Ovary (tissue), 9 donors: Measurements from ENCODE around the gene NOBOX. TPM values are rescaled to one million over a fixed set of nuclear protein-coding genes. Genes with fewer than 3 reads are reported as not detected.

Source experiments
- DNase-seq, 5 donors: peaks; one replicate each; pipeline ENCODE4 v3.0.0-alpha.2; 2019 to 2020
- H3K27ac ChIP-seq, 2 donors: fragments of 200-600 bp; one replicate each; pipeline versions ENCODE4 v1.5.1 to v1.8.0; 2019 to 2022
- H3K27me3 ChIP-seq: fragments of 200-600 bp; one replicate; pipeline ENCODE4 v1.8.0; 2022
- H3K36me3 ChIP-seq: fragments of 200-600 bp; sonication (generic); one replicate; pipeline ENCODE4 v1.5.1; 2019
- H3K4me1 ChIP-seq: one replicate; pipeline ENCODE4 v1.8.1; 2013; ENCODE audit warnings: mild to moderate bottlenecking, moderate library complexity; ENCODE audit not compliant: insufficient read depth
- H3K4me3 ChIP-seq: fragments of 200-600 bp; sonication (generic); one replicate; pipeline ENCODE4 v1.5.1; 2017
- H3K9me3 ChIP-seq, 2 donors: fragments of 200-600 bp in 1 of 2; sonication (generic) in 1 of 2; one replicate each; pipeline versions ENCODE4 v1.5.1 to v1.8.1; 2013 to 2019; ENCODE audit warnings: mild to moderate bottlenecking in 1 of 2, moderate library complexity in 1 of 2
- EP300 ChIP-seq: sonication (generic); formaldehyde crosslinking; IDR thresholded peaks from one replicate; pipeline ENCODE4 v1.6.1; 2017; ENCODE audit warnings: antibody characterized with exemption
- POLR2A ChIP-seq: fragments of 450-650 bp; IDR thresholded peaks from one replicate; pipeline ENCODE4 v1.6.1; 2017; ENCODE audit warnings: antibody characterized with exemption, mild to moderate bottlenecking, moderate library complexity
- WGBS, 3 donors: extraction: QIAGEN DNeasy Blood & Tissue Kit in 1 of 3; methylation state at CpG; one replicate each; pipeline versions ENCODE4 v1.1.5 to v1.1.7; 2013 to 2017; 5-methylcytosine and 5-hydroxymethylcytosine counted together
- intact Hi-C, 4 donors: fragments of 100-400 bp; cut with DNase I; formaldehyde crosslinking; loops; one replicate each; pipeline versions ENCODE4 v1.11.0 to v1.15.1; 2022 to 2023
- polyA plus RNA-seq, 2 donors: library from polyadenylated mRNA; stranded (reverse); fragments of 200-250 nt in 1 of 2; fragments of 350-450 nt in 1 of 2; fragmentation: Illumina TruSeq in 1 of 2; extraction: RNeasy Lipid Tissue Mini Kit (QIAGEN cat#74804) in 1 of 2; gene quantifications; one replicate each; pipeline ENCODE4 v1.2.3, GENCODE V29; 2013 to 2014
- total RNA-seq, 7 donors: library from RNA; depleted of rRNA in 2 of 7; stranded (reverse); fragments of >200 nt in 2 of 7; fragmentation: NEBNext Ultra II Directional in 3 of 7; extraction: Animal tissue kit (Norgen Biotek cat#: 25700) in 3 of 7; gene quantifications; one replicate each; pipeline versions ENCODE4 v1.1.0 to v1.2.4, GENCODE V29; 2016 to 2023
- TF ChIP-seq, protein P1 (sequence below), 3 donors: fragments of 450-650 bp in 2 of 3; fragments of 200-600 bp in 1 of 3; IDR thresholded peaks; one replicate each; pipeline versions ENCODE4 v1.5.1 to v1.8.0; 2016 to 2022; ENCODE audit warnings: antibody characterized with exemption in 3 of 3, mild to moderate bottlenecking in 1 of 3
- donor health status: DM: no; HTN: no; CAD: no; lungs with moderate emphysema.
- donor health status: DM: no; HTN: no; CAD: no.
- donor health status: Bipolar disorder and iron deficiency.
- donor health status: DM: yes; HTN: yes; CAD: no.
- donor health status: DM: no; HTN: no; CAD: no.
- donor health status: DM: yes; HTN: yes; CAD: no.

The NOBOX gene
- total and polyA plus RNA-seq, 9 donors: 0.36 TPM; not detected in 8

DNA sequence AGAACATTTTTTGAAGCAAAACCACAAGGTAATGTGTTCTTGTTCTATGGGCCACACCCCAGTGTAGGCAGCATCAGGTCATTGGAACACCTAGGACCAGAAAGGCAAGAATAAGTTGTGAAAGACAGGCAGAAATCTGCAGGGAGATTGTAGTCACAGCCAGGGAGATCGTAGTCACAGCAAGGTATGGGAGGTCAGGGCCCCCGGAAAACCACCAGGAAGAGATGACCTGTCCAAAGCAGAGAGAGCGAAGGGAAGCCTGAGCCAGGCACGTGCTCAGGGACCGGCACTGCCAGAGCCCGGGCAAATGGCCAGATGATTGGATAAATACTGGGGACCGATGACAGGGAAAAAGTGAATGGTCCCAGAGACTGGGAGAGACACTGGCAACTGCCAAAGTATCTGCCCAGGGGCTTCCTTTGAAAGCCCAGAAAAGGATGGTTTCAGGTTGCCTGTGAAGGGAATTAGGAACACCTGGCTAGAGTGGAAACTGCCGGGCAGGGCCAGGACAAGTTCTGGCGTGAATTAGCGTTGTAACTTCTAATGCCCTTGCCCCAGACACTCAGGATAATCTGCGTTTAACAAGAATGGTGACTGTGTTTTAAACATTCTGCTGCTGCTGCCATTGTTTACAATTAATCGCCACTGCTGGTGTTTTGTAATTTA is 3.9 kb upstream of the NOBOX start:
- 35 to 51% (median 43%) methylated on average over 12 of the region's 12 CpGs for WGBS, 3 donors
- Histone ChIP-seq H3K4me1 (peaks cover 1% of the 10 kb centered on the region), H3K27me3 (no peaks in the 10 kb centered on the region), H3K36me3 (no peaks in the 10 kb centered on the region), H3K4me3 (no peak overlapping the region), H3K9me3 (no peaks in the 10 kb centered on the region), H3K27ac (no peak overlapping the region)
- DNase-seq: no peak
- TF ChIP-seq EP300: no peak
- TF ChIP-seq POLR2A: no peak
- TF ChIP-seq, protein P1, sequence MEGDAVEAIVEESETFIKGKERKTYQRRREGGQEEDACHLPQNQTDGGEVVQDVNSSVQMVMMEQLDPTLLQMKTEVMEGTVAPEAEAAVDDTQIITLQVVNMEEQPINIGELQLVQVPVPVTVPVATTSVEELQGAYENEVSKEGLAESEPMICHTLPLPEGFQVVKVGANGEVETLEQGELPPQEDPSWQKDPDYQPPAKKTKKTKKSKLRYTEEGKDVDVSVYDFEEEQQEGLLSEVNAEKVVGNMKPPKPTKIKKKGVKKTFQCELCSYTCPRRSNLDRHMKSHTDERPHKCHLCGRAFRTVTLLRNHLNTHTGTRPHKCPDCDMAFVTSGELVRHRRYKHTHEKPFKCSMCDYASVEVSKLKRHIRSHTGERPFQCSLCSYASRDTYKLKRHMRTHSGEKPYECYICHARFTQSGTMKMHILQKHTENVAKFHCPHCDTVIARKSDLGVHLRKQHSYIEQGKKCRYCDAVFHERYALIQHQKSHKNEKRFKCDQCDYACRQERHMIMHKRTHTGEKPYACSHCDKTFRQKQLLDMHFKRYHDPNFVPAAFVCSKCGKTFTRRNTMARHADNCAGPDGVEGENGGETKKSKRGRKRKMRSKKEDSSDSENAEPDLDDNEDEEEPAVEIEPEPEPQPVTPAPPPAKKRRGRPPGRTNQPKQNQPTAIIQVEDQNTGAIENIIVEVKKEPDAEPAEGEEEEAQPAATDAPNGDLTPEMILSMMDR (IDR thresholded peaks at IDR 0.05): no peak
- intact Hi-C loops: no loop called here

DNA sequence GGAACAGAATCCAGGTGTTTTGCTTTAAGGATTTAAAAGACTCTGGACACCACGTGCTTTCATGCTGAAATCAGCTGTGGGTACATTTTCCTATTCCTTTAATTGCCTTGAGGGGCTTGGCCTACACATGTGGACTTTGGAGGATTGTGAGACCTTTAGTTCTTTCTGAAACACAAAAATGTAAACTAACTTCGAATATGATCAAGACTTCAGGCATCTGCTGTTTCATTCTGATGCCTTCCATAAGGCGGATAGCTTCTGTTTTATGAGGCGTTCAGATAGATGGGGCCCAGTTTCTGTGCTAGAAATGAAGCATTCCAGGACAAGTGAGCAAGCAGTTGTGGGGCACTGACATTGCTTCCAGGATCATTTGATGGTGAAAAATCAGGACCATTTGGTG is 1.5 kb upstream of the NOBOX start:
- no peak overlapping the region for H3K4me3 ChIP-seq
- intact Hi-C loops: no loop called here
- 15 to 30% (median 18%) methylated on average over 4 of the region's 4 CpGs for WGBS, 3 donors
- DNase-seq: no peak
- H3K27me3 ChIP-seq: no peaks in the 10 kb centered on the region
- H3K27ac ChIP-seq: no peak overlapping the region
- TF ChIP-seq EP300: no peak
- TF ChIP-seq POLR2A: no peak
- TF ChIP-seq, protein P1 (IDR thresholded peaks at IDR 0.05): no peak
- peaks cover 1% of the 10 kb centered on the region for H3K4me1 ChIP-seq
- no peaks in the 10 kb centered on the region for H3K36me3 ChIP-seq
- H3K9me3 ChIP-seq: no peaks in the 10 kb centered on the region

DNA sequence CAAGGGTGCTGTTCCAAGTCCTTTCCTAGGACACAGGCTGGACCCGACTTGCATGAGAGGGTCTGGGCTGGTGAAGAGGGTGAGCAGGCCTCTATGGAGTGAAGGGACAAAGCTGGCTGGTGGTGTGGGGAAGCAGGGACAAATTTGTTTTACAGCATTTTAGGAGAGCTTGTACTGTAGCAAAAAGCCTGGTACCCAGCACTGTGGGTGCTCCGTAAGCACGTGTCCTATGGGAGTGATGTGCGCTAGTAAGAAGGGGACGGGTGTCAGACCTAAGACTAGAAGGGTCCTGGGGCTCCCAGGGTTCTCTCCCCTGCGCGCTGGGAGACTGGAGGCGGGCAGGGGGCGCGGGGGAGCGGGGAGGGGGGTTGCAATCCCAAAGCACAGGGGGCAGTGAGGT is 391 bp downstream of the NOBOX start:
- DNase-seq: no peak

DNA sequence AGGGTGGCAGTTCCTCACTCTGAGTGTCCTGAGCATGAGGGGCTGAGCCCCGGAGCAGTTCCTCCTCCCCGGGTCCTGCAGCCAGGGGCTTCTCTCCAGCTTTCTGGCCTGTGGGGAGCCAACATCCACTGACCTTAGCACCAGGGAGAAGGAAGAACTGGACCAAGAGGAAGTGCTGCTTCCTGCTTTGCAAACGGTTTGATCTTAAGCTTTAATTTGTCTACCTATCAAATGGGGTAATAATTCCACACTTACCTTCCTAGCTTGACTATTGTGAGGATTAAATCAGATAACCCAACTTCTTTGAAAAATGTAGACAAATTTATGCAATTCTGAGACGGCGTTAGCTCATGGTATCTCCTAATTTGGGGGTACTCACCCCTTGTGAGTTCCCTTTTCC is 2.0 kb downstream of the NOBOX start:
- Histone ChIP-seq H3K4me1 (peaks cover 1% of the 10 kb centered on the region), H3K36me3 (no peaks in the 10 kb centered on the region), H3K27me3 (no peaks in the 10 kb centered on the region), H3K27ac (no peak overlapping the region), H3K4me3 (no peak overlapping the region), H3K9me3 (no peaks in the 10 kb centered on the region)
- TF ChIP-seq, protein P1 (IDR thresholded peaks at IDR 0.05): no peak
- no peak for TF ChIP-seq EP300
- TF ChIP-seq POLR2A: no peak
- WGBS, 3 donors: 74 to 83% (median 78%) methylated on average over 5 of the region's 5 CpGs
- intact Hi-C loops: no loop called here
- DNase-seq: no peak

More for the DNA sequence above, 391 bp downstream of the NOBOX start:
- H3K4me3 ChIP-seq: no peak overlapping the region
- 91 to 92% (median 91%) methylated on average over 9 to 11 of the region's 11 CpGs for WGBS, 3 donors
- TF ChIP-seq POLR2A: no peak
- no peaks in the 10 kb centered on the region for H3K9me3 ChIP-seq
- no peak overlapping the region for H3K27ac ChIP-seq
- H3K4me1 ChIP-seq: peaks cover 1% of the 10 kb centered on the region
- no peaks in the 10 kb centered on the region for H3K27me3 ChIP-seq
- intact Hi-C loops: no loop called here
- no peaks in the 10 kb centered on the region for H3K36me3 ChIP-seq

DNA sequence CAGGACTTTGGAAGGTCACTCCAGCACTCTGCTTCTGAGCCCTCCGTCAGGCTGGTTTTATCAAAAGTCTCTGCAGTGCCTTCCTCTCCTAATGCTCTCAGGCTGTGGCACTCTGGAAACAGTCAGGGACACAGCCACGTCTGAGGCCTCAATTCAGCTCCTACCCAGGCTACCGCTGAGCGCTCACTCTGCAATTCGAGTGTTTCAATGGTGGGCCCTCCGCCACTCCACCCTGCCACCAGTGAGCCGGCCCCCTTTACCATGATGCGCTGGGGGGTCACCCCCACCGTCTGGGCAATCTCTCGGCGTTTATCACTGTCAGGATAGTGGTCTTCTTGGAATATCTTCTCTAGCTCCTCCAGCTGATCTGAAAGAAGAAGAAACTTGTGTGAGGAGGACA is 3.5 kb downstream of the NOBOX start:
- DNase-seq: no peak
- 86 to 89% (median 87%) methylated on average over 11 of the region's 11 CpGs for WGBS, 3 donors
- no peak for TF ChIP-seq EP300
- TF ChIP-seq, protein P1 (IDR thresholded peaks at IDR 0.05): no peak
- TF ChIP-seq POLR2A: no peak
- Histone ChIP-seq H3K4me1 (peaks cover 1% of the 10 kb centered on the region), H3K4me3 (no peak overlapping the region), H3K36me3 (no peaks in the 10 kb centered on the region), H3K9me3 (no peaks in the 10 kb centered on the region), H3K27me3 (no peaks in the 10 kb centered on the region), H3K27ac (no peak overlapping the region)
- intact Hi-C loops: no loop called here
